ENCODE measurements around the gene SVIL. TPM values are rescaled to one million over a fixed set of nuclear protein-coding genes. Genes with fewer than 3 reads are reported as not detected.
"Not testable (repeated sequence)": the region's sequence is repeated elsewhere in the genome, so short reads cannot be mapped to it uniquely, and the experiment has no call there.

The SVIL gene
- total RNA-seq, 1 experiment from 2014 or later: 5.7 TPM

DNA sequence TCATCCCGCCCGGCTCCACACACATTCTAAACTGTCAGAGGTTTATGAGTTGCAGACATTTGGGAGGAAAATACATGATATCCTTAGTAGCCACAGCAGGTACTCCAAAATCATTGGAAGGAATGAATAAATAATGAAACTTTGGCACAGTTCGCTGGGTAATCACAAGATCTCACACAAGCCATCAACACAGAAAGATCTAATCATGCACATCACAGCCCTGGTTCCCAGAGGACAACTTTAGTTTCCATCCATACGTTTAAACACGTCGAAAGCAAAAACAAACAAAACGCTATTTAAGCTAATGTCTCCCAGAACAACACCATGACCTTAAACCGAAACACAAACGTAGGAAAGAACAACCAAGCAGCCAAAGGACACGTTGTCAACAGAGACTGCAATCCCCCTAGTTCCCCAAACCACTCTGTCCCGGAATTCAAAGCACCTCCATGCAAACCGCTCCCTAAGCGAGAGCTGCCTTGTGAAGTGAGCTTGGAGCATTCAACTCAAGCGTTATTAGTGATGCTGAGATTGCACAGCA lies 12.3 kb downstream of the SVIL start:
- no peak for DNase-seq (ENCODE audit: low spot score)

DNA sequence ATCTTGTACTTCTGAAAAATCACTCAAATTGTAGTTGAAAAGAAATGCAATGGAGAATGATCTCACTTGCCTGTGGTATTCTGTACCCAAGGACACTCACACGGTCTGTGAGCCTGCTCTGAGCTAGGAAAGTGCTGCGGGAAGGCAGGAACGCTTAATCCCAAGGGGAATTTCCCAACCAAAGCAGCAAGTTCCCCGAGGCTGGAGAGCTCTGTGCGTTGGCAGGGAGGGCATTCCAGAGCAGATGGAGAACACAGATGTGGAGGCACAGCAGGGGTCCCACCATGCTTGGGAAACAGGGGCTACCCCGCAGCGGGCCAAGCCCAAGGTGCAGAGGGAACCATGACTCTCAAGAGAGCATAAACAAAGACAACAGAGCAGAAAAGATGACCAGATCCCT lies 13.6 kb downstream of the SVIL start:
- no peak for DNase-seq (ENCODE audit: low spot score)

DNA sequence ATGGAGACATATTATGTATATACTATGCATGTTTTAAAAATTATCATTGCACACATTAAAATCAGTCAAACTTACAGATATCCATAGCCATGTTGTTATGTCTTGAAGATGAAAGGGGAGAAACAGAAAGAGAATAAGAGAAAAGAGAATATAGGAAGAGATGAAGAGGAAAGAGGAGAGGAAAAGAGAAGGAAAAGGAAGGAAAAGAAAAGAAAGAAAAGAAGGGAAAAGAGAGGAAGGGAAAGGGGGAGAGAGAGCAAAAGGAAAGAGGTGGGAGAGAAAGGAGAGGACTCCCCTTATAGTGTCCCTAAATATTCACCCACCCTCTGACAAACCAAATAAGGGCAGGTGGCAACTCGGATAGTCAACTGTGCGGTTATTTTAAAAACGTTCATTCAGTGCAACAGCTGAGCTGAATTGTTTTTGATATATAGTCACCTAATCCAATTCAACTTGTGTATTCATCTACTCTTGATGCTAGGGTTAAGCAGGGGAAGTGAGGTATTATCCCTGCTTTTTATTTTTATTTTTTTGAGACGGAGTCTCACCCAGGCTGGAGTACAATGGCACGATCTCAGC lies 14.6 kb downstream of the SVIL start:
- no peak for DNase-seq (ENCODE audit: low spot score)

DNA sequence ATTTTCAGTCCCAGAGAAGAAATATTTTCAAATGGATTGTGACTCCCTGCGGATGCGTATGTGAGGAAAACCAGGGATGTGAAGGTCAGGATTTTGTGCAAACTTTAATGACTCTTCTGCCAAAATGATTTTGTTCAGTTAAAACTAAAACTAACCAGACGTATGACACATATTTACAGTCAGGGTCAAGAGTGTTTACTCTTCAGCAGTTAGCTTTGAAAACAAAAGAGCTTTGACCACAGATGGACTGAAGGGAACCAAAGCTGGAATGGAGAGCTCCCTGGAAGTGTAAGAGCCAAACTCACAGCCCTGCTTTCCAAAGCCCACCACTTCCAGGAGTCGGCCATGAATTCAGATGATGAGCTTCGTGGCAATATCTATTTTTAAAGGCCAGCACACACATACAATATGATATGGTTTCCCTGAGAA lies 15.5 kb downstream of the SVIL start:
- DNase-seq (ENCODE audit: low spot score): no peak

DNA sequence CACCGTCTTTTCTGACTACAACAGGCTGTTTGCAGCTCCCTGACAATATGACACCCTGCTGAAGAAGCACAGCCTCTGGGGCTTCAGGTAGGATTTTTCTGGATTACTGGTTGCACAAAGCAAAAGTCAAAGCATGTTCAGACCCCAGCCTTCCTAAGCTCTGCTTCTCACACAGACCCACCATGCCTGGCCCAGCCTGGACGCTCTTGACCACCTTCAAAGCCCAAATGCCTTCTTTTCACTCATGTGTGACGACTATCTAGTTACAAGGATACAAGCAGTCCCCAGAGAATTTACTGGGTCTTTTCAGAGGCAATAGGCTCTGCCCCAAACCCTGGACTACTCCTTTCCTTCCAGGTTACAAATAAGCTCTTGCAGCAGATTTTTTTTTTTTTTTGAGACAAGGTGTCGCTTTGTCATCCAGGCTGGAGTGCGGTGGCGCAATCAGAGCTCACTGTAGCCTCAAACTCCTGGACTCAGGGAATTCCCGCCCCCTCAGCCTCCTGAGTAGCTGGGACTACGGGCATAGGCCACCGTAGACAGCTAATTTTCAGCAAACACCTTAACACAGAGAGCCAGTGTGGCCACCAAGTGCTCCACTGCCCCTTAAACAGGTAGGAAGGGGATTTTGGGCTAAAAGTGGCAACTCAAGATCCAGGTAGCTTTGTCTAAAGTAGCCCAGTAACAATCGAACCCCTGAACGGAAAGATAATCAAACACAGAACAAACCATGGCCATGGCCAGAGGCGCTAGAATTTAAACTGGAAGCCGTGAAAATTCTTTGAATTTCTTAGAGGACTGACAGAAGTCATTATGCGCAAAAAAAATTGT lies 16.2 kb downstream of the SVIL start:
- no peak for DNase-seq (ENCODE audit: low spot score)

DNA sequence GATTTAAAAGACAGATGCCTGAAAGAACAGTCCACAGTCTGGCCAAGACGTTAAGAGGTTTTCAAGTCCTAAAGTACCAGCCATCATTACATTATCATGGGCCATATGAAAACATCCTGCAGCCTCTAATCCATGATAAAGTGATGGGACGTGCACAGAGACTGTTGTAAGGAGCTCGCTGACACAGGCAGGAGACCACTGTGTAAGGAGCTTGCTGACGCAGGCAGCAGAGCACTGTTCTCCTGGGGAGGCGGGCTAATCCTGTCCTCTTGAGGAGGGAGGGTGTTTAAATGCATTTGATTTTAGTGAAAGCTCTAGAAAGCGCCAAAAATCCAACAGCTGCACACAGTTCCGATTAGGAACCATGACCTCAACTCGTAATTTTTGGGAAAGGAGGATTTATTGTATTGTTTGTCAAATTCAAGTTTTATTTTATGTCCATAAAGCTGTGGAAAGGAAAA lies 16.9 kb downstream of the SVIL start:
- DNase-seq (ENCODE audit: low spot score): no peak

DNA sequence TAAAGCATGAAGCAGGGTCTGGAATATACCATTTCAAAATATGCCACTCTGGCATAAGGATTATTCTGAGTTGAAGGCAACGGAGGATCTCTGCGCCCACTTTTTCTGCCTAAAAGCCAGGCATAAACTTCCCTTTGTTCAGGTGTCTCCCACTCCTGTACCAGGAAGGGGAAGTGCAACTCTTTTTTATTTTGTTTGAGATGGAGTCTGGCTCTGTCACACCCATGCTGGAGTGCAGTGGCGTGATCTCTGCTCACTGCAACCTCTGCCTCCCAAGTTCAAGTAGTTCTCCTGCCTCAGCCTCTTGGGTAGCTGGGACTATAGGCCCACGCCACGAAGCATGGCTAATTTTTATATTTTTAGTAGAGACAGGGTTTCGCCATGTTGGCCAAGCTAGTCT lies 18.2 kb downstream of the SVIL start:
- DNase-seq (ENCODE audit: low spot score): no peak

DNA sequence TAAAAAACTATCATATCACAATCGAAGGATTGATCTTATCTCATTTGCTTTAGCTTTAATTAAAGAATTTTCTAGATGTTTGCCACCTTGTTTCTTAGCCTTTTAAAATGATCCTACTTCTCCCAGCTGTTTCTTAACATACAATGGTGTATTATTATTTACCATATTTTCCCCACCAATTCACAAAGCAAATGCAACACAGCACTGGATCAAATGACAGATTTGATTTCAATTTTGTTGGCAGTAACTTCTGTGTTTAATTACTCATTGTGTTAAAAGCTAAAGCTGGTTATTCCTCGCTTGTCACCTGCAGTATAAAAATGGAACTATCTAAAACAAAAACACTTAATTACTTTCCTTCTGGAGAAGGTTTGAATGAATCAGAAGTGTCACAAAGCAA lies 19.6 kb downstream of the SVIL start:
- no peak for DNase-seq (ENCODE audit: low spot score)

DNA sequence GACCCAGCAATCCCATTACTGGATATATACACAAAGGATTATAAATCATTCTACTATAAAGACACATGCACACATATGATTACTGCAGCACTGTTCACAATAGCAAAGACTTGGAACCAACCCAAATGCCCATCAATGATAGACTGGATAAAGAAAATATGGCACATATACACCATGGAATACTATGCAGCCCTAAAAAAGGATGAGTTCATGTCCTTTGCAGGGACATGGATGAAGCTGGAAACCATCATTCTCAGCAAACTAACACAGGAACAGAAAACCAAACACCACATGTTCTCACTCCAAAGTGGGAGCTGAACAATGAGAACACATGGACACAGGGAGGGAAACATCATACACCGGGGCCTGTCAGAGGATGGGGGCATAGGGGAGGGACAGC lies 20.5 kb downstream of the SVIL start:
- DNase-seq (ENCODE audit: low spot score): not testable (repeated sequence)

DNA sequence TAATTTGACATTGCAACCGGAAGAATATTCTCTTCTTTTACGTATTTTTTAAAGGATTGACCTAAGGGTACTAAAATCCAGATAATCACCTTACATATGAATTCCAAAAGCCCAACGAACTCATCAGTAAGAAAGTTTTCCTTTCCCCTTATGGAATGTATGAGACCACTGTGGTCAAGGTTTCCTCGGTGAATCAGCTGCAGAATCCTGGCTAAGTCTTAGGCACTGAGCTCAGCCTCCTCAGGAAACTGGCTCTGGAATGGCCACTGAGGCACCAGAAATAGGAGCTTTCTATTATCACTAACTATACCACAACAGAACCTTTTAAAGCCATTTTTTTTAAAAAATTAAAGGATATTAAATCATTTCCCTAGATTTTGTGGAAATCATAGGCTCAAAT lies 21.0 kb downstream of the SVIL start:
- DNase-seq (ENCODE audit: low spot score): no peak

DNA sequence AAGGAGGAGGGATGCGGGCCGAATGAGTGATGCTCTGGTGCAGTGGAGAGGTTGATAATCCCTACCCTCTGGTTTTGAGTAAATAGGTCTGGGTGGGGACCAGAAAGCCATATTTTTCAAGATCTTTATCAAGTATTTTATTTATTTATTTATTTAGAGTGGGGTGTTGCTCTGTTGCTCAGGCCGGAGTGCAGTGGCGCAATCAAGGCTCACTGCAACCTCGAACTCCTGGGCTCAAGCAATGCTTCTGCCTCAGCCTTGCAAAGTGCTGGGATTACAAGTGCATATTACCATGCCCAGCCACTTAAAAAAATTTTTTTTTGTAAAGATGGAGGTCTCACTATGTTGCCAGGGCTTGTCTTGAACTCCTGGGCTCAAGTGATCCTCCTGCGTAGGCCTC lies 21.6 kb downstream of the SVIL start:
- DNase-seq (ENCODE audit: low spot score): no peak

DNA sequence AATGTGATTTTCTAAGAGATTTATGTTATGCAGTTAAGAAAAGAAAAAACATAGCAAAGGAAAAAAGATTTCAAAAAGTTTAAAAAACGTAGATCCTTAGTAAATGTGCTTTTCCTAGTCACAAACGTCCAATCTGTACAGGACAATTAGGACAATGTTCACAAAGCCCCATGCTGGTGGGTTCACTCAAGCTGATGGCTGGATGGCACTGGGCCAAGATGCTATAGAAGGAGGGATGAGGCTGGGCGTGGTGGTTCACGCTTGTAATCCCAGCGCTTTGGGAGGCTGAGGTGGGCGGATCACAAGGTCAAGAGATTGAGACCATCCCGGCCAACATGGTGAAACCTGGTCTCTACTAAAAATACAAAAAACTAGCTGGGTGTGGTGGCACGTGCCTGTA lies 22.1 kb downstream of the SVIL start:
- no peak for DNase-seq (ENCODE audit: low spot score)

DNA sequence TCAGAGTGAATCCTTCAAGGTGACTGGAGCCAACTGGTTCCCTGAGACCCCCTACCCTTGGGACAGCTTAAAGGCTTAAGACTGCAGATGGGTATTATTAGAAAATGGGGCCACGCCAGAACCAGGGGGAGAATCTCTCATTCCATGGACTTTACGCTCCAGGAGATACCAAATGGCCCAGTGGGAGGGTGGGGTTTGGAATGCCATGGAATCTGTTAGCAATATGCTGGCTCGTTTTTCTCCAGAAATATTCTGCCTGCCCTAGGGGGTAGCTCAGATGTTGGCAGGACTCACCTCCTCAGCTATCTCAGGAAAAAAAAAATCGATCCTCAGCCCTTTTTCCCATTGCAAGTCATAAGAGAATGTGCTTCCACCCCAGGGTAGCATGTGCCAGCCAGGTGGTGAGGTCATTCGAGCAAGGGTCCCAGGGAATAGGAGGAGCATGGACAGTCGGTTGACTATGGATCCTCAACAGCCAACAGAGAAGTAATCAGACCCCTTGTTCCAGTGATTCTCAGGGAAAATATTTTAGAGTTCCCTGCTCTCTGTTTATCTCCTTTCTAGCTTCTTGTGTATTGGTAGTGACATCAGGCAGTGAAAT lies 22.9 kb downstream of the SVIL start:
- DNase-seq (ENCODE audit: low spot score): no peak

DNA sequence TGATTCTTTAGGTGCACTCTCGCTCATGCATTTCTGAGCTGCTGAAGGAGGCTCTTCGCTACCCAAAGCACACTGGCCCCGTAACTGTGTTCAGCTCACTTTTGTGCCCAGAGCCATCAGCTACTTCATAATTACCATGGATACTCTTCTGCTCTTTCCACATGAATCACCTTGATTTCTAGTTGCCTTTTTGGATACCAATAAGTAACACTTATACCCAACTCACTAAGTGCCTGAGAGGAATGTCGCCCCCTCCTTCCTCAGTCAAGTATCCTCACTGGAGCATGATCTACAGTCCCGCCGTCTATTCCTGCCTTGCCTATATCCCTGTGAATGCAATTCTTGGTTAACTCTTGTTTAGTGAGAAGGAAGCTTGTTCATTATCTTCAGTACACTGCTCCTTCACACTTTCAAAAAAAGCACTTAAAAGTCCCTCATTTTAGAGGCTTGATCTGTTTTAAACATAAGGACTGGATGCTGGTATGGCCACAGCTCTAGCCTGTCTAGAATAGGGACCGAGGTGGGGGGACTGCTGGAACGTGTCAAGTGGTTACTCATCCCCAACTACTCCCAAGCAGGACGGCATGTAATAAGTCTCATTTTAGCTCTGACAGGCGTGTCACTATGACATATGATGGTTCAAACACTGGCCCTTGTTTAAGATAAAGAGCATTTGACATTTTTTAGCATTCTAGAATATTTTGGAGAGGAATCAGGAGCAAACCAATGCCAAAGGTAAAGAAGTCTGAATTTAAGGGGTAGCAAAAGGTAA lies 23.7 kb downstream of the SVIL start:
- DNase-seq (ENCODE audit: low spot score): no peak

DNA sequence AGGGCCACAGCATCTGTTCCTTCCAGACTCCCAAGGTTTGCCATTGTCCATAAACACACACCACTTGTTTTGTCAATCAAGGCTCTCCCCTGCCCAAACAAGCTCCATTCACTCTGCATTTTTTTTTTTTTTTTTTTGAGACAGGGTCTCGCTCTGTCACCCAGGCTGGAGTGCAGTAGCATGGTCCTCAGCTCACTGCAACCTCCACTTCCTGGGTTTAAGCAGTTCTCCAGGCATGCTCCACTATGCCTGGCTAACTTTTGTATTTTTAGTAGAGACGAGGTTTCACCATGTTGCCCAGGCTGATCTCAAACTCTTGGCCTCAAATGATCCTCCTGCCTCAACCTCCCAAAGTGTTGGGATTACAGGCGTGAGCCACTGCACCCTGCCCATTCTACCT lies 24.4 kb downstream of the SVIL start:
- not testable (repeated sequence) for DNase-seq (ENCODE audit: low spot score)

DNA sequence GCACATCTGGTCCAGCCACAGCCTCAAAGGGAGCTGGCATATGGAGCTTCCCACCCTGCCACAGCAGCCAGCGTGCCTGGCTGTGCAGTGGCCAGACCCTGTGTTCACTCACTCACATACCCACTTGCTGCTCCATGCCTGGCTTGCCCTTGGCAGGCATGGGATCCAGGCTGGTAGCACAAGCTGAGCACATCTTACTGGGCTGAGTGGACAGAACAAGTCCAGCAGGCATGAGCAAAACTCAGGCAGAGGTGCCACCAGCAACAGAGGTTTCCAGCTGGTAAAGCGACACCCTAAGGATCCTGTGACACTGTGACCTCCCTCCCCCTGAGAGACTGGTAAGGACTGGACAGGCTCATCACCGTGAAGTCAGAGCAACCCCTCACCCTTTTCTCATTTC lies 25.1 kb downstream of the SVIL start:
- DNase-seq (ENCODE audit: low spot score): no peak

DNA sequence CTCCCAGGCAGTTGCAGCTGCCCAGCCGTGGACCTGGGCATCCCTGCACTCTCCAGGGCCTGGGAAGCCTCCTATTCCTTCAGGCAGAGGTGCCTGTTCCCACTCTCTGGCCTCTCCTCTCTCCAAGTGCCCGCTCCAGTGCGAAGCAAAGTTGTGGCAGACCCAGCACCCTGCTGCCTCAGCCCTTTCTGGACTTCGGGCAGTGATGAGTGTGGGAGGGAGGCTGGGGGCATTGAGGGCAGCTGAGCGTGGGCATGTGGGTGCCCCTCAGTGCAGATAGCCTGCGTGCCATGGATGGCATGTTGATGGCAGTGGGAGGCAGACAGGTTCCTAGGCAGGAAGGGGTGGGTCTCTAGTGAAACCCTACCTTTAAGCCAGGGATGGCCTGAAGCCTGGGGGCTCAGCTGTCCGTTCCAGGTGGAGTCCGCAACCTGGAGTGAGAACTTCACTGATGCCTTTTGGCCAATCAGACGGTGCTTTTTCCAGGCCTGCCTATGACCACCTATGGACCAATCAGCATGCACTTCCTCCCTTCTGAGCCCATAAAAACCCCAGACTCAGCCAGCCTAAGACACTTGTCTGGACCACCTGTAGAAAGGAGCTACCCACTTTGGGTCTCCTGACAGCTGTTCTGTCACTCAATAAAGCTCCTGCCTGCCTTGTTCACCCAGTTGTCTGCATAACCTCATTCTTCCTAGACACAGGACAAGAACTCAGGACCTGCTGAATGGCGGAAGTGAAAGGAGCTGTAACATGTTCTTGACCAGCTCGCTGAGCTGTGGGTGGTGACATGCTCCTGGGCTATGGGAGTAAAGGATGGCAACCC lies 26.1 kb downstream of the SVIL start:
- no peak for DNase-seq (ENCODE audit: low spot score)

DNA sequence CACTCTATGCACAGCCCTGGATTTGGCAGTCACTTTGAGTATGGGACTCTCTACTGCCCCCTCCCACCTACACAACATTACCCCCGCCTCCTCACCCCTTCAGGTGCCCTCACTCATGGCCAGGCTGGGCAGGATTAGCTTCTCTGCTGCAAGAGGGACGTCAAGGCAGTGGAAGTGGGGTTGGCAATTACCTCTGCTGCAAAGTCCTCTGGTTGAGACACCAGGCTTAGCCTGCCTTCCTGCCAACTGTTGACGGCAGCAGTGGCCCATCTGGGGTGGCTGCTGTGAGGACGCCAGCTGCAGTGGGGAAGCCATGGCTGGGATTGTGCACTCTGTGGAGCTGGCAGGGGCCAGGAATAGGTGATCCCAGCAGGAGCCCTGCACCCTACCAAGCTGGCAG lies 26.7 kb downstream of the SVIL start:
- DNase-seq (ENCODE audit: low spot score): no peak

DNA sequence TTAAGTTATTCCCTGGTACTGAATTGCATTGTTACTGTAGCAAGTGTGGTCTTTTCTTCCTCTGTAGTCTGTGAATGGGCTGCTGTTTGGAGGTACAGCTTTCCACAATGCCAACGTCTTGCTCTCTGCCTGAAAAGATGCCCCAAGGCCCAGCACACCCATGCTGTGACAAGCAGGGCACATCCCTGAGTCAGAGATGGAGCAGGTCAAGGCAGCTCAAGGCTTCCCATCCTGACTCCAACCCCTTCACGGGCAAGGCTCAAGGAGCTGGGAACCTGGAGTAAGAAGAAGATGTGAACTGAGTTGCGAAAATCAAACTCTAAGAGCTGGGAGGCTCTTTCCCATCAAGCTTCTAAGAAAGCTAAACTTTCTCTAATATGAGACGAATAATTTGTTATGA lies 27.2 kb downstream of the SVIL start:
- no peak for DNase-seq (ENCODE audit: low spot score)

DNA sequence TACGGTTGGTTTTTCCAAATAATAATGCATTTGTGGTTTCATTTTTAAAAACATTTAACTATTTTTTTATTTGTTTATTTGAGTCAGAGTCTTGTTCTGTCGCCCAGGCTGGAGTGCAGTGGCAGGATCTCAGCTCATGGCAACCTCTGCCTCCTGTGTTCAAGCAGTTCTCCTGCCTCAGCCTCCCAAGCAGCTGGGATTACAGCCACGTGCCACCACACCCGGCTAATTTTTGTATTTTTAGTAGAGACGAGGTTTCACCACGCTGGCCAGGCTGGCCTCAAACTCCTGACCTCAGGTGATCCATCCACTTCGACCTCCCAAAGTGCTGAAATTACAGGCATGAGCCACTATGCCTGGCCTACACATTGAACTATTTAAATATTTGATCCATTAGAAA lies 28.1 kb downstream of the SVIL start:
- DNase-seq (ENCODE audit: low spot score): not testable (repeated sequence)

DNA sequence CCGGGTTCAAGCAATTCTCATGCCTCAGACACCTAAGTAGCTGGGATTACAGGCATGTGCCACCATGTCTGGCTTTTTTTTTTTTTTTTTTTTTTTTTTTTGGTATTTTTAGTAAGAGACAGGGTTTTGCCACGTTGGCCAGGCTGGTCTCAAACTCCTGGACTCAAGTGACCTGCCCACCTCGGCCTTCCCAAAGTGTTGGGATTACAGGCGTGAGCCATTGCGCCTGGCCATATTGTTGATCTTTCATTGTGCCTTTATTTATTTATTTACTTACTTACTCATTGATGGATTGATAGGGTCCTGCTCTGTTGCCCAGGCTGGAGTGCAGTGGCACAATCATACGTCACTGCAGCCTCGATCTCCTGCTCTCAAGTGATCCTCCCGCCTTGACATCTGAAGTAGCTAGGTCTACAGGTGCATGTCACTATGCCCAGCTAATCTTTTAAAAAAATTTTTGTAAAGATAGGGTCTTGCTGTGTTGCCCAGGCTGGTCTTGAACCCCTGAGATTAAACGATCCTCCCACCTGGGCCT lies 30.4 kb downstream of the SVIL start:
- no peak for DNase-seq (ENCODE audit: low spot score)
